SKM-1 (cell line): ENCODE results near the gene SLC22A5.
"Not testable (repeated sequence)": the region's sequence is repeated elsewhere in the genome, so short reads cannot be mapped to it uniquely, and the experiment has no call there.

ENCODE experiments used
- DNase-seq: peaks from one replicate; lab custom pipeline; 2025; ENCODE audit not compliant: unreplicated experiment; lab: John Stamatoyannopoulos, UW

The SLC22A5 gene

GRCh38 chr5:132410451-132411303, 41.2 kb downstream of the SLC22A5 start:
- DNase-seq: peak; percentile 52

GRCh38 chr5:132411304-132412013, 41.9 kb downstream of the SLC22A5 start:
- no peak for DNase-seq

GRCh38 chr5:132413567-132413966, 44.1 kb downstream of the SLC22A5 start:
- no peak for DNase-seq

GRCh38 chr5:132414634-132415378, 45.3 kb downstream of the SLC22A5 start:
- DNase-seq: peak; percentile 29

- DNase-seq: not testable (repeated sequence)
These were observed 46.0 kb downstream of the SLC22A5 start for GRCh38 chr5:132415516-132415915.

- DNase-seq: no peak
These were observed 46.9 kb downstream of the SLC22A5 start for GRCh38 chr5:132416306-132417009.

- DNase-seq: no peak
These were observed 47.5 kb downstream of the SLC22A5 start for GRCh38 chr5:132417010-132417439.

- DNase-seq: no peak
These were observed 48.0 kb downstream of the SLC22A5 start for GRCh38 chr5:132417461-132417860.

GRCh38 chr5:132417889-132418485, 48.5 kb downstream of the SLC22A5 start:
- no peak for DNase-seq

- DNase-seq: no peak
These were observed 49.4 kb downstream of the SLC22A5 start for GRCh38 chr5:132418881-132419280.

- peak; percentile 51 for DNase-seq
These were observed 50.3 kb downstream of the SLC22A5 start for GRCh38 chr5:132419502-132420468.

- no peak for DNase-seq
These were observed 51.3 kb downstream of the SLC22A5 start for GRCh38 chr5:132420706-132421272.

GRCh38 chr5:132421462-132421861, 52.0 kb downstream of the SLC22A5 start:
- no peak for DNase-seq

GRCh38 chr5:132422720-132423437, 53.4 kb downstream of the SLC22A5 start:
- DNase-seq: peak; percentile 77

- DNase-seq: no peak
These were observed 54.0 kb downstream of the SLC22A5 start for GRCh38 chr5:132423438-132423898.

GRCh38 chr5:132424167-132424880, 54.8 kb downstream of the SLC22A5 start:
- DNase-seq: no peak
